Urothelium cell line (cell line): Measurements from ENCODE around the gene COL5A1.
"Not testable (repeated sequence)": the region's sequence is repeated elsewhere in the genome, so short reads cannot be mapped to it uniquely, and the experiment has no call there.

Source experiments
- DNase-seq: peaks from one replicate; pipeline ENCODE4 v3.0.0; 2011; ENCODE audit warnings: low spot score, mixed read lengths
- FAIRE-seq: peaks from 2 replicates; lab custom pipeline; 2011; peaks lifted over from hg19 to GRCh38; lab: Jason Lieb, UNC

The COL5A1 gene

DNA sequence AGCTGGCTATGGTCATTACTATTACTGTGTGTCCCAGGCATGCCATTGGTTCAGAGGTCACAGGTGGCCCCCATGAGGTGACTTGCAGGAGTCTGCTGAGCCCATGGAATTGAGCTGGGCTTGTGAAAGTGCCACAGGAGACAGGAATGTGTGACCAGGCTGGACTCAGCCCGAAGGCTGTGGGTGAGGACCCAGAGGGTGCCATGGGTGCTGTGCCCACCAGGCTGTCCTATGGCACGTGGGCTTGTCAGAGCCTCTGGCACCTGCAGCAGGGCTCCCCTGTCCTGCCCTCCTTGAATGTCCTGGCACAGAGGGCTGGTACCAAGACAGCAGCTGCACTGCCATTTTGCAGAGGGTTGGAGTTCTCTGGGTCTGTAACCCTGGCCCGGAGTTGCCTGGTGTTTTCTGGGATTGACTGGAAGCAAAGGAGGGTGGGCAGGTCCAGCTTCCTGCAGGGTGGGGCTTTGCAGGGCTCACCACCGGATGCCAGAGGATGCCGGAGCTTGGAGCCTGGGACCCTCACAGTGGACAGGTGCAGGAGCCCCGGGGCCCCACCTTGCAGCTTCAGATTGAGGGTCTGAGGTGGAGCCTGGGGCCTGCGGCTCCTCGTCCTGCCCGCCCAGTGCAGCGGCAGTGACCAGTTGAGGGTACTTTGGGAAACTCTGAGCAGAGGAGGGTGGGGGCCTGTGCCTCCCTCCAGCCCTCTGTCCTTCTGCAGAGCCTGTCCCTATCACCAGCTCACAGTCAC, 14.2 kb downstream of the COL5A1 start:
- FAIRE-seq (no peak), DNase-seq (no peak)

DNA sequence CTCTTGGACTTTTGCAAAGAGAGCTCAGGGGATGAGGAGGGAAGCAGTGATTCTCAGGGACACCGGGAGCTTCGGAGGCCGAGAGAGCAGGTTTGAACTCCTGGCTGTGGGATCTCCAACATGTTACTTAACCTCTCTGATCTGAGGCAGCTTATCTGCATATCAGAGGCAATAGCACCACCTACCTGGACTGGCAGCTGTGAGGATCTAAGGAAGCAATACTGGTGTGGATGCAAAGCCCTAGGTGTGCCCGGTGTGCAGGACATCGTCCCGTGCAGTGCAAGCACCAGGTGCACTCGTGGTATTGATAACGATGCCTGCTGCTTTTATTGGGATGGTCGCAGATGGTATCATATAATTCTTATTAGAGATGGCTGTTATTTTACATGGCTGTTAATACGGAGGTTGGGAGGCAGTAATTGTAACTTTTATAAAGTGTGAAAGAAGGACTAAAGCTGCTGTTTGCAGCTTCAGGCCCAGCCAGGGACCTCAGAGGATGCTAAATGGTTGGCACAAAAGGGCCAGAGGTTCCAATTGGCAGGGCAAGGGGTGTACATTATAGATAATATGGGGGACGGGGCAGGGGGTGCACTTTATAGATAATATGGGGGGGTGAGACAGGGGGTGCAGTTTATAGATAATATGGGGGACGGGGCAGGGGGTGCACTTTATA, 14.9 kb downstream of the COL5A1 start:
- FAIRE-seq (no peak), DNase-seq (no peak)

DNA sequence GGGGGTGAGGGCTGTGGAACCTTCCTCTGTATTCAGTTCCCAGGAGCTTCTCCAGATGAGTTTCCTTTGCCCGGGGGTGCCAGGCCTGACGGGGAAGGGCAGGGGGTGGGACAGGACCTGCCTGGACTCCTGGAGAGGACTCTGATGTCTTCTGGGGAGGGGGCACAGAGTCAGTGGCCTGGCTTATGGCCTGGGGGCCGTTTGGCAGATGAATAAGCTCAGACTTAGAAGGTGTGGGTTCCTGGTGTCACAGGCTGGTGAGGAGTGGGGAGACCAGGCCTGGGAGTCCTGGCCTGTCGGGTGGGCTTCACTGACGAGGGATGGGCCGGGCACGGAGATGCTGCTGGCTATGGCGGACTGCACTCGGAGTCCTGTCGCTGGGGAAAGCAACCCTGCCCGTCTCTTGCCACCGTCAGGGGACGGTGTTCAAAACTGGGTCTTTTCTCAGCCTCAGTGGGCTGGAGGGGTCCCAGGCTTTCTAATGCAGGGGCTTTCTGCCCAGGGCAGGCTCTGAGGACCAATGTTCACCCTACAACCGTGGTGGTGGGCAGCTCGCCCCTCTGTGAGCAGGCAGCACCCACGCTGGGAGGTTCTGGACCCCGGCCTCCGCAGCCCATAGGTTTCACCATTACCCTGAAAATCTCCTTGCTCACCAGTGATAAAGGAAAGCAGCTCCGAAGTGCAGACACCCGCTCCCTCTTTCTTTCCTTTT, 16.2 kb downstream of the COL5A1 start:
- DNase-seq (no peak), FAIRE-seq (no peak)

DNA sequence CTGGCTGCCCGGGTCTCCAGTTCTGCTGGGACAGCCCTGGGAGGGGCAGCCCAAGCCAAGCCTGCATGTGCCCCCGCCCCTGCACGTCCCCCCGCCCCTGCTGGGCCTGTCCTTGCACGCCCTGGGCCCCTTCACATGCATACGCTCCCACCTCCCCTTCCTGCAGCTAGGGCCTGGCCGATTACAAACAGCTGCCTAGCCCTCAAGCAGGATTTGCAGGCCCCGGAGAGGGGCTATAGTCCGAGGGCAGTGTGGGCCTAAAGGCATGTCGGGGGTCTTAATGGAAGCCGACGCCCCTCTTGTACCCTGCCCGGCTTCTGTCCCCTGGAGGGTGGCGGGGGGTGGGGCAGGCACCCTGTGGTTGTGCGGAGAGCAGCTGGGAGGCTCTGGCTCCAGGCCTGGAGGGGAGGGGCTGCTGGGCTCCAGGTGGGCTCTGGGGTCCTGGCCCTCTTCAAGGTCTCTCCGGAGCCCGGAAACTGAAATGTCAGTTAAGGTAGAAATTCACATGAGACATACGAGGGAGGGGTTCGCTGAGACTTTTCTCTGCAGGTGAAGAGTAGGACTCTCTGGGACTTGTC, 16.9 kb downstream of the COL5A1 start:
- DNase-seq (no peak), FAIRE-seq (no peak)

DNA sequence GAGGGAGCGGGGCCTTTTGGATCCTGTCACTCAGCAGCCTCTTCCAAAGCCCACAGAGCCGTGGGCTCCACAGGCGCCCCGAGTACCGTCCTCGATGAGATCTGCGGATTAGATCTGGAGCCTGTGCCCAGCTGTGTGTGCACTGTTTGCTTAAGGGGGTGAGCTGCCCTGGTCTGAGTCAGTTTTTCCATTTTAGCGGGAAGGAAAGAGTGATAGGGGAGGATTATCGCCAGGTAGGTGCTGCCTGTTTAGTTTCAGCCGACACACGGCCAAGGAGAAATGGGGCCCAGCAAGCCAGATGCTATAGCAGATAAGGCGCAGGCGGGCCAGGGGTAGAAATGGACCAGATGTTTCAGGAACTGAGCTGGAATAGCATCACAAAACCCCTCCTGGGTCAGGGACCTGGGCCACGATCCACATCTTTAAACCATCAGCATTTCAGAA, 18.1 kb downstream of the COL5A1 start:
- DNase-seq: no peak
- FAIRE-seq: no peak

DNA sequence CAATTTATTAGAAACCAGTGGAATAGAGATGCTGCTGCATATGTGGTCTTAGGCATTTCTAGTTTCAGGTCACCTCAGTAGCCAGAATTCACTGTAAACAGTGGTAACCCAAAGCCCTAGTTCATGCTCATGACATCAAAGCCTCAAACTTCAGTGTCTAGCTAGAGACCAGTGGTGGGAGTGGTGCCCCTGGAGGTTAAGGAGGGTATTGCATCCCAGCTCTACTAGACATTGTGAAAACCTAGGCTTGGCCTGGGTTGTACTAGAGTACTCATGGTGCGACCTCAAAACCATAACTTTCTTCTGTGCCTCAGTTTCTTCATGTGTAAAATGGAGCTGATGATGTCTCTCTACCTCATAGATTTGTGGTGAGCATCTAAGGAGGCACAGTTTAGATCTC, 18.8 kb downstream of the COL5A1 start:
- FAIRE-seq: no peak
- DNase-seq: no peak

DNA sequence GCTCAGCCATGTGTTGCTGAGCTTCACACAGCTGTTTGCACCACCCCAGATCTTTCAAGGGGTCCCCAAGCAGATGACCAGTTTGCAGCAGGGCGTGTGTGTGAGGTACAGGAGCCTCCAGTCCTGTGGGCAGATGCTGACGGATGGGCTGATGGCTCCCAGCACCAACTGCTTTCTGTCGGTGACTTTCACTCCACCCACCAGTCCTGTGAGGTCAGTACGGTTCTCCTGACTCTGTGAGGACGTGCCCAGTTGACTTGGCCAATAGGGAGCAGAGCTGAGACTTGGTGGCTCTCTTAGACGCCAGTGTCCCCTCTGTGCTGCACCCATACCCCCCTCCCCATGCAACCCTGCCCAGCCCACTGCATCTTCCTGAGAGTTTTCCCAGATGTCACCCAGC, 19.7 kb downstream of the COL5A1 start:
- FAIRE-seq (no peak), DNase-seq (no peak)

DNA sequence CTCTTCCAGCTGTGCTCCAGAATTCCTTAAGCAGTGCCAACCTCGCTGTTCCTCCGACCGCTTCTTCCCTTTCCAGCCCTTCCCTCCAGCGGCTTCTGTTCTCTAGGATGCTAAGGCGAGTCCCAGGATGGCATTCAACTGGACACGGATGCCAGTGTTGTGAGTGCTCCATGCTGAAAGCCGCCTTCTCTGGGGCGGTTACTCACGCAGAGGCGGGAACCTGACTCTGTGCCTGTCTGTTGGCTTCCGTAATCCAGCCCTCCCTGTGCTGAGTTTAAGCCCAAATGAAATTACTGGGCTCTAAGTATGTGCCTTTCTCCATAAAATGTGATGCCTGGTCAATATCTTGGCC, 20.2 kb downstream of the COL5A1 start:
- no peak for FAIRE-seq
- no peak for DNase-seq

DNA sequence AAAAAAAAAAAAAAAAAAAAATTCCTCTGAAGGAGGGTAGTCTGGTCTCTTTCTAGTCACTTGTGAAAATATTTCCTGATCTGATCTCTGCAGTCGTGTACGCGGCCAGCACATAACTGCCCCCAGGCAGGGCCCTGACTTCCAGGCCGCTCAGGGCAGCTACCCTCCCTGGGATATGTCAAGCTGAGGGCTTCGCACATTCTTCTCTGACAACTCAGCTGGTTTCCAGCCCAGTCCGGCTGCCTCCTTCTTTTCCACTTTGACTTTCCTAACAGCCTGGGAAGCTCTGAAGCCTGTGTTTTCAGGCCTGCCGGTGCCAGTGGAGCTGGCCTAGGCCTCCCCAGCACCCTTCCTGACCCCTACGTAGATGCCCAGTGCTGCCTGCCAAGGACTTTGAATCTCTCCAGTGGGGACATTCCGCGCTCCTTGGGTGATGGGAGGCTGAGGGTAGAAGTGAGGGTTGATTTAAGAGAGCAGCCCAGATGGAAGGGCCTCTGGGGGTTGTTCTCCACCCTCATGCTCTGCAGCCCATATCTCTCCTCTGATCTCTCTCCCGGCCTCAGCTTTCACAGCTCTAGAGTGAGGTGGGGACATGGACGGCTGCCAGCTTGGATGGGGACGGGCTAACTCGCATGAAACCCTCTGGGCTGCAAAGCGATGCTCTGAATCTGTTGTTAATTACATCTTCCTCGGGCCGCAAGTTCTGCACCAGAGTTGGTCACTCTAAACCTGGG, 20.7 kb downstream of the COL5A1 start:
- FAIRE-seq (no peak), DNase-seq (no peak)

DNA sequence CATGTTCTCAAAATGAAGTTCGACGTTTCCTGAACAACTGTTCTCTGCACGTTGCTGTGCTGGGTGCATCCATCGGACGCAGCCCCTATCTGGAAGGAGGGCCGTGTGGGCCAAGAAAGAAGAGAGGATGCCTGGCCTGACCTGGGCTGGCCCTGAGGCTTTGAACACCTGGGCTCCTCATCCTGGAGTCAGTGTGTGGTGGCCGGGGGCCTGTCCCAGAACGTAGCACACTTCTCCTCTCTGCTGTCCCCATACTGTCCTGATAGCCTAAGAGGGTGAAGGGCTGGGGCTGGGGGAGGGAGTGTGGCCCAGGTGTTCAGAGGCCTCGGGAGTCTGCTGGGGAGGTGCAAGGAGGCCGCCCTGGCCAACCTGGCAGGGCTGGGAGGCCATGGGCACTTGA, 21.5 kb downstream of the COL5A1 start:
- no peak for DNase-seq
- FAIRE-seq: no peak

DNA sequence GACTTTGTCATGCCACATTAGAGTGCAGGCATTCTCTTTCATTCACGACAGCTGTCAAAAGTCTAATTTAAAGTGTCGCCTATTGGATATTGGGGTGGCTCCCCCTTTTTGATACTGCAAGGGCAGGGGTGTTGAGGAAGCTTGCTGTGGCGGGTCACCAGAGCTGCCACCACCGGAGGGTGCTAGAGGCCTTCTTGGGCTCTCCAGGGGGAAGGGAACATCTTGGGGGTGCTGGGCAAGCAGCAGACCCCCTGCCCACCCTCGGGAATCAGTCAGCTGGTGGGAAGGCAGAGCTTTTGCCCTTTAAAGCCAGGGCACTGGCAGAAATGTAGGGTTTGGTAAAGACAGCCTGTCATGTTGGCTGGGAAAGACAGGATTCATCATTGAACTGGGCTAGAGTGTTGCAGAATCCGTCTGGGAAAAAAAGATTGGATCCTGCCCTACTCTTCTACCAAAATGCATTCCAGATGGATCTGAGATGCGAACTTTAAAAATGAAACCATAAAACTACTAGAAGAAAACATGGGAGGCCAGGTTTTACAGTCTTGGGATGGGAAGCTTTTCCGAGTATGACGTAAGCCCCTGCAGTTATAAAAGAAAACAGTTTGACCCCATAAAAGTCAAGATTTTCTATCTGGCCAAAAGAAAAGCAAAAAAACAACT, 22.3 kb downstream of the COL5A1 start:
- DNase-seq: no peak
- FAIRE-seq: no peak

DNA sequence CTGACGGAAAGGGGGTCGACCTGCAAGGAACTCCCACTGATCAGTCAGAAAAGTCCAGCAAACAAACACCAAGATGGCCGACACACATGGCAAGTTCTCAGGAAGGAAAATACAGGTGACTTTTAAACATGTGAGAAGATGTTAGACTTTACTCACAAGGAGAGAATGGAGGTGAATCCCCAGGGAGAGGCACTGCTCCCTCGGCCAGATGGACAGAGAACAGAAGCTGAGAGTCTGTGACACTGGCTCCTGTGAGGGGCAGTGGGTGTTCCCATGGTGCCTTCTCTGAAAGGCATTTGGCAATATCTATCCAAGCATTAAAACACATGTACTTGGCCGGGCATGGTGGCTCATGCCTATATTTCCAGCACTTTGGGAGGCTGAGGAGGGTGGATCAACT, 22.8 kb downstream of the COL5A1 start:
- no peak for FAIRE-seq
- DNase-seq: no peak

DNA sequence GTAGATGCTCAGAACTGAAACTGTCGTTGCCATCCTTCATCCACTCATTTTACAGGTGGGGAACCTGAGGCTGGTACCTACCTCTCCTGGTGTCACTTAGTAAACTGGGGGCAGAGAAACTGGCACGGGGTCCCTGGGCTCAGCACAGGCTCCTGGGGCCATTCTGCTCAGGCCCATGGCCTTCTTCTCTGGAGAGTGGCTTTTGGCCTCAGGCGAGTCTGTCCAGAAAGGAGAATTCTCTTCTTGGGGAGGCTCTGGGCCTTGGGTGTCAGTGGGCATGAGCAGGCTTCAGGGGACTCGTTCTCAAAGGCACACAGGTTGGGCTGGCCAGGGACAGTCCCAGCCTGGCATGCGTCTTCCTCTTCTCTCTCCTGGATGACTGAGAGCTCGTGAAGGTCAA, 24.6 kb downstream of the COL5A1 start:
- FAIRE-seq (no peak), DNase-seq (no peak)

DNA sequence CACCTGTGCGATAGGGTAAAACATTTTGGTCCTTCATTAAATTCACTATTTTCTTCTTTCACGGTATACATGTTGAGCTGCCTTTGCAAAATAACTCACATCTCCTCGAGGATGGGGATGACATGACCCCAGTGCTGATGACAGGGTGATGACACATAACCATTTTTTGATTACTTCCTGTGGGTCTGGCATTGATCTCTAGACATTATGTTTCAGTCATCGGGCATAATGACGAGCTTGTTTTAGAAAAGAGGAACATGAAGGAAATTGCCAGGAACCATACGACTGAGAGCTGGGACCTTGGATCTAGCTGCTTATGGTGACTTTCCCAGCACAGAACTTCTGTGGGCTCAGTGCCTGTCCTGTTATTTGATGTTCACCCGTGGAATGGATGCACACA, 25.2 kb downstream of the COL5A1 start:
- no peak for FAIRE-seq
- no peak for DNase-seq

DNA sequence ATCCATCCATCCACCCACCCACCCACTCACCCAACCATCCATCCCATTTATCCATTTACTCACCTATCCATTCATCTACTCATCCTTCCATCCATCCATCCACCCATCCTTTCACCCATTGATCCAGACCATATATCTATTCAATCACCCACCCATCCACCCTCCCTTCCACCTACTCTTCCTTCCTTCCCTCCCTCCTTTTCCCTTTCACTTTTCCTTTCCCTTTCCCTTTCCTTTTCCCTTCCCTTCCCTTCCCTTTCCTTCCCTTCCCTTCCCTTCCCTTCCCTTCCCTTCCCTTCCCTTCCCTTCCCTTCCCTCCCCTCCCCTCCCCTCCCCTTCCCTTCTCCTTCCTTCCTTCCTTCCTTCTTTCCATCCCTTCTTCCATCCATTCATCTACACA, 27.4 kb downstream of the COL5A1 start:
- not testable (repeated sequence) for FAIRE-seq, DNase-seq

DNA sequence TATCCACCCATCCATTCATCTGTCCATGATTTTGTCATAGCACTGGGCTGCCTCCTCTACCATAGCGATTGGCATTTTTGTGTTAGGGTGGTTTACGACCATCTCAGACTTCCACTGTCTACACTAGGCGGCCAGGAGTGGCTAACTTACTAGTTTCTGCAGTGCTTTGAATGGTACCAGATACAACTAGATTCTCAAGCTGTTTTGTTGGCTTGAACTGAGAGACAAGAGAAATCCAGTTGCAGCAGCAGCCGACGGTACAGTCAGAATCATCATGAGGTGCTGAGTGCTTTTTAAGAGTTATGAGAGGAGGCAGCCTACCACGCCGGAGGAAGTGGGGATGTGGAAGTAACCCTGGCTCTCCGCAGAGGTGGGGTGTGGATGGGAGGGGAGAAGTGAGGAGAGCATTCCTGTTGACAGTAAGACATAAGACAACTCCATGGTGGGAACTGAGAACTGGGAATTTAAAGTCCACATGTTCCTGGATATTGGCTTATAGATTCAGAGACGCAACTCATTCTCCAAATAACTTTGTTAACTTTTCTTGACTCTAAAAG, 27.9 kb downstream of the COL5A1 start:
- DNase-seq (no peak), FAIRE-seq (no peak)

DNA sequence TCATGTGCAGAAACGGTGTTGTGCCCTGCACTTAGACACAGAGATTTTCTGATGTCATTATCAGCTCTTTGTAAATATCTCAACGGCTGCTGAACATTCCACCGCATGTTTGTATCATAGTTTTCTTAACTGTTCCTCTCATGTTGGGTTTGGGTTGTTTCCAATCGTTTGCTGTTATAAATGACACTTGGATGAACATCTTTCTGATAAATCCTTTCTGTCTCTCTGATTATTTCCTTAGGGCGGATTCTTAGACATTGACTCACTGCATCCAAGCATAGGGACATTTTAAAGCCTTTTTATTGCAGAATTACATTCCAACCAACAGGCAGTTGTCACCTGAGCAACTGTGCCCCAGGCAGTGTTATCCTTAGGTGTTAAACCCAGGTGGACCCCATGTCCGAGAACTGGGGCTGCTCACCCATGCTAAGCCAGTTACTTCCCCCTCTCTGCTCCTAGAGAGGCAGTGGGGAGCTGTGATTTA, 28.5 kb downstream of the COL5A1 start:
- peak; percentile 27 for FAIRE-seq
- DNase-seq: peak; percentile 39

DNA sequence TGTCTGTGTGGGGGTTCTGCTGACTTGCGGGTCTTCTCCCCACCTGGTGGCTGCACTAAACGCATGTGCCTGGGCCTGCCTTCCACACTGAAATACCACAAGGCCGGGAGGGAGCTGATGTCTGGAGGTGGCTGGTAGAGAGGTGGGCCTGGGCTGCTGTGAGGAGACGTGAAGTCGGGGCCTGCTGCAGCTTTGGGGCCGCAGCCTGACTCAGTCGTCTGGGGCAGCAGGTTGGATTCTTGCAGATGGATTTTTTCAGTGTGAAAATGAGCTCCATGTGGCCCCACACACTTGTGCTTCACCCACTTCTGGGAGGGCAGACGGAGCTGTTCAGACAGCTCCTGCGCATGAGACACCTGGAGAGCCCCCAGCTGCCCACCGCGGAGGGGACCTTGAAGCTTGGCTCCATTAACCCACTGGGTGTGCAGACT, 29.3 kb downstream of the COL5A1 start:
- DNase-seq: no peak
- FAIRE-seq: no peak

DNA sequence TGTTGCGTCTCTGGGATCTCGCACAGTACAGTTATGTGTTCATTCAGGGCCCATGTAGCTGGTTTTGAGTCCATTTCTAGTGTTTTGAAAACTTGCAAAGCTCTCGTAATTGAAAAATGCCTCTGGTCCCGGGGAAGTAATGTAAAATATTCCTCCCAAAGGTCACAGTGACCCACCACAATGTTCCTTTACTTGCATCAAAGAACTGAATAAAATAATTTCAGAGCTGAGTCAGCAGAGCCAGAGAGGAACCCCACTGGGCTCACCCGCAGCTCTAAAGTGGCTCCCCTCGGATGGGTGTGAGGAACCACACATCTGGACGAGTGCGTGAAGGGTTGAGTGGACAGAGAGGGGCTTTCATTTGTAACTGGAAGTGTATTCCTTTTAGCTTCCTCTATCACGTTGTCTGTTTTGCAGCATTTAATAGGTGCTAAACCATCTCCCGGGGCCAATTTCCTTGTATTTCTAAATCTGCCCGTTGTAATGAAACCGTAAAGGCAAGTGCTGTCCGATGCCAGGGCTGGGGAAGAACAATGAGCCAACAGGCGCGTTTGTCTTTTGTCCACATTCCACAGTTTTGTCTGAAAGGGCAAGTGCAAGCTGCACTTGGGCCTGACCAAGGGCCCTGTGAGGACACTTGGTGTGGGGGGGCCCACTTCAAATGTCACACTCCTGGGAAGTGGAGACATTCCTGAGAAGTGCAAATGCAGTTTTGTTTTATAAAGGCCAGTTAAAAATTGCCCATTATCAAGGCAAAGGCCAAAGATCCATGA, 29.9 kb downstream of the COL5A1 start:
- DNase-seq (no peak), FAIRE-seq (peak; percentile 58)
